Mesodermal cell (in vitro differentiated cells): ENCODE measurements around the gene PCSK4.
"Not testable (repeated sequence)": the region's sequence is repeated elsewhere in the genome, so short reads cannot be mapped to it uniquely, and the experiment has no call there.

ENCODE experiments used
- H3K27ac ChIP-seq: 2 replicates; pipeline ENCODE4 v1.7.0; 2013; ENCODE audit warnings: mild to moderate bottlenecking, low read depth, low read length, moderate library complexity; ENCODE audit not compliant: severe bottlenecking
- H3K36me3 ChIP-seq: 2 replicates; pipeline ENCODE4 v1.7.1; 2013; ENCODE audit warnings: mild to moderate bottlenecking, low read length, moderate library complexity; ENCODE audit not compliant: control insufficient read depth, insufficient read depth
- H3K4me1 ChIP-seq: one replicate; pipeline ENCODE4 v1.7.1; 2013; ENCODE audit warnings: mild to moderate bottlenecking, low read length; ENCODE audit not compliant: insufficient read depth, control insufficient read depth, poor library complexity, severe bottlenecking
- H3K4me3 ChIP-seq: 2 replicates; pipeline ENCODE4 v1.7.0; 2013; ENCODE audit warnings: low read length, control low read depth, mild to moderate bottlenecking; ENCODE audit not compliant: insufficient read depth, poor library complexity, severe bottlenecking; ENCODE audit errors: extremely low read depth
- H3K9me3 ChIP-seq: 2 replicates; pipeline ENCODE4 v1.7.1; 2013; ENCODE audit warnings: mild to moderate bottlenecking, low read length, moderate library complexity; ENCODE audit not compliant: control insufficient read depth
- WGBS, 2 experiments: methylation state at CpG; one replicate each; pipeline ENCODE4 v1.1.5; 2013; ENCODE audit warnings: missing lambda C conversion rate in 2 of 2; ENCODE audit not compliant: insufficient coverage in 2 of 2; 5-methylcytosine and 5-hydroxymethylcytosine counted together

The PCSK4 gene

DNA sequence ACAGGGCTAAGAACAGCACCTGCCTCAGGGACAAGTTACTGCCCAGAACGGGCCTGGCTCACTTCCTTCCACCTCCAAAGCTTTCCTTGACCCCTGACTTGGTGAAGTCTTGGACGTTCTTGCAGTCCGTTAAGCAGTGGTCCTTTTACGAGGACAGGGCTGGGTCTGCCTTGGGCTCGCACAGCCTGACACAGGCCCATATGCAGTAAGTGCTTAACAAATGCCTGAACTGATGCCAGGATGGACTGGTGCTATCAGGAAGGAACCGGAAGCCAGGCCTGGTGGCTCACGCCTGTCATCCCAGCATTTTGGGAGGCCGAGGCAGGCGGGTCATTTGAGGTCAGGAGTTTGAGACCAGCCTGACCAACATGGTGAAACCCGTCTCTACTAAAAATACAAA lies 31.9 kb upstream of the PCSK4 start:
- 78 to 82% methylated on average over 8 to 9 of the region's 10 CpGs for WGBS, 2 experiments
- Histone ChIP-seq H3K4me3 (no peak overlapping the region), H3K4me1 (no peaks in the 10 kb centered on the region), H3K27ac (no peak overlapping the region), H3K9me3 (no peaks in the 10 kb centered on the region), H3K36me3 (no peaks in the 10 kb centered on the region)

DNA sequence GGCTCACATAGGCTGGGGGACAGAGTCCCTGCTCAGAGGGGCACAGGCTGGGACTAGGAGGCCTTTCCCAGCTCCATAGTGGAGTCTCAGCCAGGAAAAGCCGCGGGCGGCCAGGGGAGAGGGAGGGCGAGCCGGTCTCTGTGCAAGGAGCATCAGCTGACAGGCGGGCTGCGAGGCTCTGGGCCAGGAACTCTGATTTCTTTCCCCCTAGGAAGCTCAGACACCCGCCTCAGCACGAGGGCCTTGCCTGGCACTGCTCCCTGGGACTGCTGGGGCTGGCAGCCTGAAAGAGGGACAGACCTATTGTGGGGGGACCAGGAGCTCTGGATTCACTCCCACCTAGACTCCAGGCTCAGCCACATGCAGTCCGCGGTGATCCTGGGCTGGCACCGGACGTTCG lies 31.5 kb upstream of the PCSK4 start:
- Histone ChIP-seq H3K27ac (no peak overlapping the region), H3K9me3 (no peaks in the 10 kb centered on the region), H3K36me3 (no peaks in the 10 kb centered on the region), H3K4me3 (no peak overlapping the region), H3K4me1 (no peaks in the 10 kb centered on the region)
- WGBS, 2 experiments = 73 to 77% methylated on average over 11 to 13 of the region's 14 CpGs

DNA sequence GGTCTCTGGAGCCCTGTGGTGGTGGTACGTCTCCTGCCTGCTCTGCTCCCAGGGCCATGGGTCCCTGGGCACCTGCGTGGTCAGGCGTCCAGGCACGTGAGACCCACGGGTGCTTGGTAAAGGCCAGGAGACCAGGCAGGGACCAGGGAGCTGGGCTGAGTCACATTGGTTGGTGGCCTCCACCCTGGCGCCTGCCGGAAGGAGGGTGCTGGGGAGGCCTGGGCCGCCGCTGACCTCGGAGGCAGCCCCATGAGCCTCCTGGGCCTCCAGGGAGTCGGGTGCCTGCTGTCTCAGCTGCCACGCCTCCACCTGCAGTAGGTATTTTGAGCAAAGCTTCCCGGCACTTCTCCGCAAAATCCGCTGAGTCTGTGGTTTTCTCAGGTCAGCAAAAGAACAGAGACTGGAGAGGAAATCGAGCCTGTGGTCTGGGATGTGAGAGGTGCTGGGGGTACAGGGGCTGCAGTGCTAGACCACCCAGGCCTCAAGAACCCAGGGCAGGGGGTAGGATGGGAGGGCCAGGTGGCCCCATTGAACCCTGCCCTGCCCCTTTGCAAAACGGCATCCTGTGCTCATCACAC lies 30.1 kb upstream of the PCSK4 start:
- no peak overlapping the region for H3K4me3 ChIP-seq
- no peaks in the 10 kb centered on the region for H3K36me3 ChIP-seq
- 74 to 75% methylated on average over 16 of the region's 17 CpGs for WGBS, 2 experiments
- H3K27ac ChIP-seq = no peak overlapping the region
- H3K9me3 ChIP-seq = no peaks in the 10 kb centered on the region
- no peaks in the 10 kb centered on the region for H3K4me1 ChIP-seq

DNA sequence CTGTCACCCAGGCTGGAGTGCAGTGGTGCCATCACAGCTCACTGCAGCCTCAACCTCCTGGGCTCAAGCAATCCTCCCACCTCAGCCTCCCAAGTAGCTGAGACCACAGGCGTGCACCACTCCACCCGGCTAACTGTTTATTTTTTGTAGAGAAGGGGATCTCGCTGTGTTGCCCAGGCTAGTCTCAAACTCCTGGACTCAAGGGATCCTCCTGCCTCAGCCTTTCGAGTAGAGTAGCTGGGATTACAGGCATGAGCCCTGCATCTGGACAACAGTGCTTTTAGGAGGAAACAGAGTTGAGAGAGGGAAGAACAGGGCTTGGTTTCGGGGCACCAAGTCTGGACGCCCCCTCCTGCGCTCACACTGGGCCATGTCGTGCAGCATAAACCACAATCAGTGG lies 29.7 kb upstream of the PCSK4 start:
- H3K4me1 ChIP-seq, H3K36me3 ChIP-seq, H3K27ac ChIP-seq, H3K4me3 ChIP-seq, H3K9me3 ChIP-seq: not testable (repeated sequence)
- WGBS, 2 experiments = 75 to 87% methylated on average over 6 to 7 of the region's 8 CpGs

DNA sequence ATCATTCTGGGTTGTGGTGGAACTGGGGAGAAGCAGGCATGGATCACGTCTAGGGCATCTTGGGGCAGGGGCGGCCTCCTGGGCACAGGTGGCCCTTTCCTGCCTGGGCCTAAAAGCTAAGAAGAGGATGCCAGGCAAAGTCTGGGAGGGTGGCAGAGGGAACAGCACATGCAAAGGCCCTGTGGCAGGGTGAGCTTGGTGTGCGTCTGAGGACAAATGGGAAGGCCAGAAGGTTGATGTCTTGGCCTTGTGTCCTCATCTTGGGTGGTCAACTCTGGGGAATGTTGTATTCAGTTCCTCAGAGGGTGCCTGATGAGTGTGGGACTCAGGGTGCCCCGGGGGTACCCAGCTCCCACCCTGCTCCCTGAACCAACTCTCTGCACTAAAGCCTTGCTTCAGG lies 28.3 kb upstream of the PCSK4 start:
- Histone ChIP-seq H3K27ac (no peak overlapping the region), H3K4me3 (no peak overlapping the region), H3K4me1 (no peaks in the 10 kb centered on the region), H3K36me3 (no peaks in the 10 kb centered on the region), H3K9me3 (no peaks in the 10 kb centered on the region)
- WGBS, 2 experiments = 82 to 86% methylated on average over 3 to 4 of the region's 4 CpGs

DNA sequence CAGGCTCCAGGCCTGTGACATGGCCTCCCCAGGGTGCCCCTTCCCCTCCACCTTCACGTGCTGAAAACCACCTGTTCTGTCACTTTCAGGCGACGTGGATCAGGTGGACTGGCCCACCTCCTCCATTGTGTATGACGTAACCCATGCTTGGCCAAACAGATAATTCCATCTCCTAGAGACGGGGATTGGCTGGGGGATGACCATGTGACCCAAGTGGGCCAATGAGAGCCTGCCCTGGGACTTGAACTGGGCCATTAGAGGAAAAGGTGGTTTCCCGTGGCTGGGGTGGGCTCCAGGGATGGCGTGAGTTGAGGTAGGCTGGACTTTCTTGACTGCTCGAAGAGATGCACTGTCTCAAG lies 26.2 kb upstream of the PCSK4 start:
- H3K4me1 ChIP-seq = no peaks in the 10 kb centered on the region
- H3K9me3 ChIP-seq = no peaks in the 10 kb centered on the region
- no peaks in the 10 kb centered on the region for H3K36me3 ChIP-seq
- no peak overlapping the region for H3K4me3 ChIP-seq
- H3K27ac ChIP-seq = no peak overlapping the region
- 75 to 76% methylated on average over 5 to 8 of the region's 8 CpGs for WGBS, 2 experiments

DNA sequence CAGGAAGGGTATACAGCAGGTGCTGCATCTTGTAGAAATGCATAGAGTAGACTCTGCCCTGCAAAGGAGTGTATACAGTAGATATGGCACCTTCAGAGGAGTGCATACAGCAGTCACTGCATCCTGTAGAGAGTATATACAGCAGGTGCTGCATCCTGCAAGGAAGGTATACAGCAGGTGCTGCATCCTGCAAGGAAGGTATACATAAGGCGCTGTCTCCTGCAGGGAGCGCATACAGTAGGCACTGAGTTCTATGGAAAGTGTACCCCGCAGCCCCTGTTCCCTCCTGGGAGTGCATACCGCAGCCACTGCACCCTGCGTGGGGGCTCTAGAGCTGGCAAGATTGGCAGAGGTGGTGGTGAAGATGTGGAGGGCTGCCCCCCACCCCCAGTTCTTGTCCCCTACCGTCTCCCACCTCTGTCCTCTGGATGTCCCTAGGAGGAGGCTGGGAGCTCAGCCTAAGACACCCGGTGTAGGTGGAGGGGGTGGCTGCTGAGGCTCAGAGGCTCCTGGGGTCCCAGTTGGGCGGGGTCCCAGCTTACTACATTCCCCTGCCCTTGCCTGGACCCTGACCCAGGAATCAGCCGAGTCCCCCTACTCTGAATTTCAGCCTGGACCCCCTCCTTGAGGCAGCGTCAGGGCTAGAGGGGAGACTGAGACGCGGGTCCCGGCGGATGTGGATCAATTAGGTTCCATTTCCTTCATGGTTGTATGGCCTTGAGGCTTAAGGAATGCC lies 25.0 kb upstream of the PCSK4 start:
- 67 to 88% methylated on average over 5 to 8 of the region's 14 CpGs for WGBS, 2 experiments

DNA sequence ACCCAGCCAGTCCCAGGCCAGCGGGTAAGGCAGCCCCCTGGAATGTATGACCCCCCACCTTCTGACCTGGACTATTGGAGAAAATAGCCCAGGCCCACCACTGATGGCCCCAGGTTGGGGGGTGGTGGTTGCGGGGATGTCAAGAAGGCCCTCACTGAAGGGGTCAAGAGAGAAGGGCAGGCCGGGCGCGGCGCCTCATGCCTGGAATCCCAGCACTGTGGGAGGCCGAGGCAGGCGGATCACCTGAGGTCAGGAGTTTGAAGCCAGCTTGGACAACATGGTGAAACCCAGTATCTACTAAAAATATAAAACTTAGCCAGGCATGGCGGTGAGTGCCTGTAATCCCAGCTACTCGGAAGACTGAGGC lies 24.1 kb upstream of the PCSK4 start:
- WGBS, 2 experiments = 64 to 75% methylated on average over 9 of the region's 10 CpGs
- H3K27ac ChIP-seq = no peak overlapping the region
- no peak overlapping the region for H3K4me3 ChIP-seq
- peaks cover 8% of the 10 kb centered on the region for H3K4me1 ChIP-seq
- H3K36me3 ChIP-seq = no peaks in the 10 kb centered on the region
- H3K9me3 ChIP-seq = no peaks in the 10 kb centered on the region

More for the DNA sequence above, 25.0 kb upstream of the PCSK4 start:
- H3K4me3 ChIP-seq = no peak overlapping the region
- no peaks in the 10 kb centered on the region for H3K36me3 ChIP-seq
- H3K4me1 ChIP-seq = peaks cover 7% of the 10 kb centered on the region
- H3K27ac ChIP-seq = no peak overlapping the region
- H3K9me3 ChIP-seq = no peaks in the 10 kb centered on the region

DNA sequence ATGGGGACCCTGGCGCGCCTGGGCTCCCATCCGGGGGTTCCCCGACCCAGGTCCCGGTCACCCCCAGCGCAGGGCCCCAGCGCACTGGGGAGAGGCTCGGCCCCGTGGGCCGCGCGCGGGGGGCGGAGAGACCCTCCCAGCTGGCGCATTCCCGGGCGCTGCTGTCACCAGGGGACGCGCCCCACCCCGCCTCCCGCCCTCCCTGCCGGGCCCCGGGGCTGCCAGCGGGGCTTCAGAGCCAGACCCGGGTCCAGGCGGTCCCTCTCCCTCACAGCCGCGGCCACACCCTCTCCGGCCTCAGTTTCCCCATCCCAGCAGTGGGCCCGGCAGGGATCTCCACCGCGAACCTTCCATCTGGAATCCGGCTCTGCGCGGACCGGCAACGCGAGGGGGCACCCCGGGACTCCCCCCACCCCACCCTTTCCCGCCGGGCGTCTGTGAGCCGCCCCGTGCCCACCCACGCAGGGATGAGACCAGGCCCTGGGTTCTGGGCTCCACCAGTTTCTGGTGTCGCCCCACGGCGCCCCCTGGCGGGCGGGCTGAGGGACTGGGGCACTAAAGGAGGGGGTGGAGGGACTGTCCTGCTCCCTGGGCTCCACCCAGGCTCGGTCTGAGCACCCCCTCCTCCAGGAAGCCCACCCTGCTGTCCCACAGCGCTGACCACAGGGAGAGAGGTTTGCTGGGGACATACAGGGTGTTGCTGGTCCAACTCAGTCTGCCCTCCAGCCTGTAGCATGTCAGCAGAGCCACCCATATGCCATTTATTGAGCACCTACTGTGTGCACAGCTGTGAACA lies 23.5 kb upstream of the PCSK4 start:
- peaks cover 8% of the 10 kb centered on the region for H3K4me1 ChIP-seq

DNA sequence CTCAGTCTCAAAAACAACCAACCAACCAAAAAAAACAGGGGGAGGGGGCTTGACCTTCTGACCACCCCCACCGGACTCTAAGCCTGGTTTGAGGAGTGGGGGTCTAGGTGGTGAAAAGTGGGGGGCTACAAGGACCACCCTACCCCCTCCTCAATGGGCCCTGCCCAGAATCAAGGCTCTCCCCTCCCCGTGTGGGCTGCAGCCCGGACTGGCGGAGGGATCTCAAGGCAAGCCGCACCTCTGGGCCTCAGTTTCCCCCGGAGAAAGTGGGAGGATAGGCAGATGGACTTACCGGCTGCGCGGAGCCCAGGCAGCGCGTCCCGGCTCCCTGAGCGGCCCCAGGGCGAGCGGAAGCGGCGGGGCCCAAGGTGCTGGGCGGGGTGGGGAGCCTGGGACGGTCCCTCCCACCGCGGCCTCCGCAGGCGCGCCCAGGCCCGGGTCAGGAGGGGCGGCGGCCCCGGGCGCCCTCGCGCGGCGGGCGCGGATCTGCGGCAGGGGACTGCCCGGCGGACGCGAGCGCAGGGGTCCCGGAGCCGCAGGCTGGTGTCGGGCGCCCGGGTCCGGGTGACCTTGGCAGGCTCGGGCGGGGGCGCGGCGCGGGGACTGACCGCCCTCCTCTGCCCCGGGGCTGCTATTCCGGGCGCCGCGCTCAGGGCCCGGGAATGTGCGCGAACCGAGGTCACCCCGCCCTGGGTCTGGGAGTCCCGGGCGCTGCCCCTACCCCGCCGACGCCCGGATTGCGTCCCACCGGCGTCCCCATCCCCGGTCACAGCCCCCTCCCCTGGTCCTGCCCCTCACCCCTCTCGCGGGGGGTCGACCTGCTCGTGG lies 22.7 kb upstream of the PCSK4 start, which contains the start of gene ADAMTSL5:
ADAMTSL5 (minus strand) TSS at position 349 of the 828 bp plus-strand sequence. CDS start 2,076 bp downstream, outside the sequence.
- Histone ChIP-seq H3K27ac (no peak within 1 kb of the TSS), H3K4me3 (peak within 1 kb of the TSS; percentile 42), H3K9me3 (no peaks in the 10 kb centered on the region), H3K36me3 (no peaks in the 10 kb centered on the region), H3K4me1 (peaks cover 8% of the 10 kb centered on the region)
- WGBS, 2 experiments = 2 to 4% methylated on average over 45 to 66 of the region's 78 CpGs

More for the DNA sequence above, 23.5 kb upstream of the PCSK4 start:
- no peaks in the 10 kb centered on the region for H3K36me3 ChIP-seq
- H3K27ac ChIP-seq = no peak overlapping the region
- WGBS, 2 experiments = 13 to 17% methylated on average over 30 to 44 of the region's 52 CpGs
- peak overlapping the region; percentile 42 for H3K4me3 ChIP-seq
- H3K9me3 ChIP-seq = no peaks in the 10 kb centered on the region
